Epithelial cell of prostate (primary cell): ENCODE measurements around the gene CENPP.

Experiments used
- DNase-seq: peaks from one replicate; pipeline ENCODE4 v3.0.0-alpha.2; 2011; ENCODE audit warnings: low read depth, low spot score
- H3K27ac ChIP-seq: fragments of 450-650 bp; 2 replicates; pipeline ENCODE4 v1.5.1; 2017; ENCODE audit warnings: mild to moderate bottlenecking

Gene CENPP

GRCh38 chr9:92467511-92467910, 141.8 kb downstream of the CENPP start:
- no peak overlapping the region for H3K27ac ChIP-seq
- no peak for DNase-seq

- no peak overlapping the region for H3K27ac ChIP-seq
- DNase-seq, result peak; percentile 12
Observed at GRCh38 chr9:92468206-92468605, 142.5 kb downstream of the CENPP start.

- no peak for DNase-seq
- H3K27ac ChIP-seq, result no peak overlapping the region
Observed at GRCh38 chr9:92474587-92474986, 148.8 kb downstream of the CENPP start.

GRCh38 chr9:92476962-92477361, 151.2 kb downstream of the CENPP start:
- DNase-seq, result no peak
- H3K27ac ChIP-seq, result no peak overlapping the region

- no peak for DNase-seq
Observed at GRCh38 chr9:92478783-92479182, 153.0 kb downstream of the CENPP start.

GRCh38 chr9:92479346-92479745, 153.6 kb downstream of the CENPP start:
- no peak for DNase-seq
- H3K27ac ChIP-seq, result no peak overlapping the region

More at GRCh38 chr9:92478783-92479182, 153.0 kb downstream of the CENPP start:
- H3K27ac ChIP-seq, result no peak overlapping the region

- DNase-seq, result no peak
- peak overlapping the region; percentile 52 for H3K27ac ChIP-seq
Observed at GRCh38 chr9:92480291-92480771, 154.6 kb downstream of the CENPP start.

GRCh38 chr9:92480986-92481633, 155.4 kb downstream of the CENPP start:
- H3K27ac ChIP-seq, result peak overlapping the region; percentile 52

GRCh38 chr9:92482329-92482728, 156.6 kb downstream of the CENPP start, which contains the start of gene ASPN:
Gene ASPN, minus strand, starts transcription at chr9:92482506.
- H3K27ac ChIP-seq, result peak within 1 kb of the TSS; percentile 52
- DNase-seq, result no peak

More at GRCh38 chr9:92480986-92481633, 155.4 kb downstream of the CENPP start:
- DNase-seq, result no peak

GRCh38 chr9:92482805-92483204, 157.1 kb downstream of the CENPP start:
- DNase-seq, result no peak
- no peak overlapping the region for H3K27ac ChIP-seq

- DNase-seq, result no peak
- H3K27ac ChIP-seq, result no peak overlapping the region
Observed at GRCh38 chr9:92483627-92484545, 158.1 kb downstream of the CENPP start.

- no peak for DNase-seq
Observed at GRCh38 chr9:92484563-92484962, 158.8 kb downstream of the CENPP start.

GRCh38 chr9:92486371-92486770, 160.6 kb downstream of the CENPP start:
- no peak for DNase-seq
- H3K27ac ChIP-seq, result no peak overlapping the region

More at GRCh38 chr9:92484563-92484962, 158.8 kb downstream of the CENPP start:
- H3K27ac ChIP-seq, result no peak overlapping the region

- no peak overlapping the region for H3K27ac ChIP-seq
- DNase-seq, result no peak
Observed at GRCh38 chr9:92488681-92489550, 163.2 kb downstream of the CENPP start.

- no peak overlapping the region for H3K27ac ChIP-seq
- DNase-seq, result no peak
Observed at GRCh38 chr9:92492781-92493401, 167.1 kb downstream of the CENPP start.

- no peak for DNase-seq
Observed at GRCh38 chr9:92493749-92494387, 168.1 kb downstream of the CENPP start.

GRCh38 chr9:92494856-92495255, 169.1 kb downstream of the CENPP start:
- no peak for DNase-seq
- H3K27ac ChIP-seq, result no peak overlapping the region

More at GRCh38 chr9:92493749-92494387, 168.1 kb downstream of the CENPP start:
- H3K27ac ChIP-seq, result no peak overlapping the region

GRCh38 chr9:92496396-92497176, 170.8 kb downstream of the CENPP start:
- DNase-seq, result no peak
- no peak overlapping the region for H3K27ac ChIP-seq
